AG04450 (cell line): ENCODE measurements around the gene NEDD4L. TPM values are rescaled to one million over a fixed set of nuclear protein-coding genes. Genes with fewer than 3 reads are reported as not detected.
A peak's percentile ranks its signal among the peaks of the same experiment; 100 is the strongest.

Experiments used
- CTCF ChIA-PET: fragments of 300-600, 350-600 bp; formaldehyde crosslinking; extraction: SDS; loops from one replicate; lab custom pipeline; 2022; ENCODE audit warnings: antibody characterized with exemption, inconsistent platforms; lab: Charles Lee
- POLR2A ChIA-PET: fragments of 350-600 bp; formaldehyde crosslinking; extraction: SDS; loops from one replicate; lab custom pipeline; 2021; ENCODE audit warnings: antibody characterized with exemption, inconsistent platforms; lab: Yijun Ruan, JAX
- DNase-seq: peaks from one replicate; pipeline ENCODE4 v3.0.0-alpha.2; 2011; ENCODE audit warnings: low read depth, low spot score
- H3K27ac ChIP-seq: one replicate; pipeline ENCODE4 v1.5.1; 2012; ENCODE audit warnings: low read depth, low read length, control low read depth
- H3K27me3 ChIP-seq: one replicate; pipeline ENCODE4 v1.6.0; 2012; ENCODE audit warnings: low read length; ENCODE audit not compliant: control insufficient read depth, insufficient read depth
- H3K4me3 ChIP-seq: 2 replicates; pipeline ENCODE4 v1.5.1; 2011; ENCODE audit warnings: mild to moderate bottlenecking, low read depth, low read length, control low read depth
- H3K9me3 ChIP-seq: 2 replicates; pipeline ENCODE4 v1.5.1; 2012; ENCODE audit warnings: low read length; ENCODE audit not compliant: control insufficient read depth, insufficient read depth
- CTCF ChIP-seq: IDR thresholded peaks from 2 replicates; pipeline ENCODE4 v1.5.1; 2011; ENCODE audit warnings: low read depth, low read length, control low read depth, inconsistent platforms
- polyA plus RNA-seq: library from polyadenylated mRNA; depleted of rRNA; stranded (reverse); fragments of >200 nt; gene quantifications from 2 replicates; pipeline ENCODE4 v1.2.3, GENCODE V29; 2011

NEDD4L gene
- polyA plus RNA-seq, 1 experiment, result 15.0 TPM

DNA sequence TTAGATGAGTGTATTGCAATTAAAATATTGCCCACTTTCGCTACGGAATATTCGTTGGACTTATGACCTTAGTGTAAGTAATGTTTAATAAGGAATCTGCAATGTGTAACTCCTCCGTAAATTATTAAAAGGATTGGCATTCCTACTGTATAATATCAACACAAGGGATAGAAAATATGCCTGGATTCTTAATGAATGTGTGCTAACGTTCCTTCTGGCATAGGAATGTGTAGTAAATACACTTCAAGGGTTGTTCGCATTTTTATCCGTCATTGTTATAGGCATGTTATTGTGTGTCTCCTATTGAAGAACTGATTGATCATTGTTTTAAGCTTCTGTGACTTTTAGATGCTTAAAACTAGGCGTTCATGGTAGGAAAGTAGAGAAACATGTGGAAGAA lies 134.5 kb downstream of the NEDD4L start:
- H3K27me3 ChIP-seq, result peaks cover 6% of the 10 kb centered on the region
- ChIA-PET CTCF (interaction anchor here (0.6 to 2.9 kb wide), 4 partner anchors 57 to 585 kb away, joined by 3 to 15 read pairs (median 6); partner anchors contain the start of gene NEDD4L), POLR2A (no interaction called here)
- peak; percentile 8 for DNase-seq
- no peak overlapping the region for H3K27ac ChIP-seq
- no peaks in the 10 kb centered on the region for H3K9me3 ChIP-seq
- H3K4me3 ChIP-seq, result no peak overlapping the region
- TF ChIP-seq CTCF, result no peak

DNA sequence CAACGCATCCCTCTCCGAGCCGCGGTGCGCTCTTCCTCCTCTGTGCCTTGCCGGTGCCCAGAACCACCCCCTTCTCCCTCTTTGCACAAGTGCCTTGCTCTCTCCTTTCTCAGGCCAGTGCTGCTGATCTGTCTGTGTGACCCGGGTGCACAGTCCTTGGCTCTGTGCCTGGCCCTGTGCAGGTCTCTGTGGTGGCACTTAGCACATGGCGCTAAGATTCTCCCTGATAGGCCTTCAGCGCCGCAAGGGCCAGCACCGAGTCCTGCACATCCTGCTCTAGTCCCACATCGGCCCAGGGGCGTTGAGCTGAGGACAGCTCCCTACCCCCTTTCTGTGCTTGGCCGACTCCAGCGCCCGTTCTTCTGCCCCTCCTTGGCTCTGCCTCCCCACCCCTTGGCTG lies 136.1 kb downstream of the NEDD4L start:
- ChIA-PET POLR2A (no interaction called here), CTCF (interaction anchor here (0.5 to 2.8 kb wide), 8 partner anchors 37 to 1540 kb away, joined by 3 to 18 read pairs (median 6); partner anchors contain the start of gene NEDD4L)
- no peak for TF ChIP-seq CTCF

GRCh38 chr18:58180738-58181353 lies 136.8 kb downstream of the NEDD4L start:
- Histone ChIP-seq H3K4me3 (no peak overlapping the region), H3K27ac (no peak overlapping the region), H3K9me3 (no peaks in the 10 kb centered on the region), H3K27me3 (no peaks in the 10 kb centered on the region)
- peak; percentile 16 for DNase-seq
- peak; percentile 84 for TF ChIP-seq CTCF
- ChIA-PET CTCF (interaction anchor here (0.5 to 2.8 kb wide), 49 partner anchors 9 to 1539 kb away, joined by 3 to 18 read pairs (median 4); partner anchors contain the start of gene NEDD4L), POLR2A (no interaction called here)

More for the DNA sequence above, 136.1 kb downstream of the NEDD4L start:
- Histone ChIP-seq H3K27ac (no peak overlapping the region), H3K27me3 (no peaks in the 10 kb centered on the region), H3K4me3 (no peak overlapping the region), H3K9me3 (no peaks in the 10 kb centered on the region)
- no peak for DNase-seq

DNA sequence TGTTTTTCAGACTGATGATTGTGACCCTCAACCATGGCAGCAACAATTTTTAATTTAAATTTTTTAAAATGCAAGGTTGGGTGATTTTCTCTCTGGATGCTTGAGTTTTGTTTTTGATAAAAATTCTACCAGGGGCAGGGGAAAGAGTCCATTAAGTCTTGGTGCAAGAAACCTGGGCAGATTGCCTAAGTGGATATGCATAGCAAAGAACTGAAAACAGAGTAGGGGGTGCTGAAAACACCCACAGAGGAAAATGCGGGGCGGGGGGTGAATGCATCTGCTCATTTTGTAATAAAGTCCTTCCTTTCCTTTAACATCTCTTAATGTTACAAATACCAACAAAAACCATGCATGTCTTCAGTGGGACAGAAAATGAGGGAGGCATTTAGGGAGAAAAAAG lies 138.0 kb downstream of the NEDD4L start:
- CTCF ChIA-PET, result interaction anchor here (1.0 to 2.8 kb wide), 22 partner anchors 10 to 318 kb away, joined by 3 to 18 read pairs (median 5); partner anchors contain the start of gene NEDD4L
- Histone ChIP-seq H3K27ac (no peak overlapping the region), H3K9me3 (no peaks in the 10 kb centered on the region), H3K27me3 (no peaks in the 10 kb centered on the region), H3K4me3 (no peak overlapping the region)
- no peak for DNase-seq
- POLR2A ChIA-PET, result no interaction called here
- TF ChIP-seq CTCF, result no peak

GRCh38 chr18:58183226-58183625 lies 139.2 kb downstream of the NEDD4L start:
- POLR2A ChIA-PET, result no interaction called here
- TF ChIP-seq CTCF, result no peak
- no peak for DNase-seq
- Histone ChIP-seq H3K27me3 (no peaks in the 10 kb centered on the region), H3K9me3 (no peaks in the 10 kb centered on the region), H3K4me3 (no peak overlapping the region), H3K27ac (no peak overlapping the region)
- CTCF ChIA-PET, result interaction anchor here (0.6 to 1.2 kb wide), 2 partner anchors 140 to 581 kb away, joined by 3 read pairs; no protein-coding TSS in a partner anchor
